Panc1 (cell line): Measurements from ENCODE around the gene TINAGL1. TPM values are rescaled to one million over a fixed set of nuclear protein-coding genes. Genes with fewer than 3 reads are reported as not detected.

Source experiments
- ATAC-seq: fragments of 200-7000 bp; cut with Tn5 transposase; 2 replicates; pipeline ENCODE4 v1.9.1; 2020; ENCODE audit warnings: mild to moderate bottlenecking, moderate library complexity
- BruUV-seq: library from RNA; stranded (reverse); fragments of 400-500 nt; replicated peaks from 2 replicates; lab custom pipeline; 2021; lab: Mats Ljungman, UMichigan
- CTCF ChIA-PET: fragments of 300-600 bp; sonication (Branson Sonifier 250); formaldehyde crosslinking; loops from one replicate; lab custom pipeline; 2022; ENCODE audit warnings: antibody characterized with exemption; lab: Charles Lee
- POLR2A ChIA-PET: fragments of 300-600 bp; sonication (Branson Sonifier 250); formaldehyde crosslinking; loops from one replicate; lab custom pipeline; 2022; ENCODE audit warnings: antibody characterized with exemption; lab: Charles Lee
- DNase-seq: peaks from one replicate; pipeline ENCODE4 v3.0.0-alpha.2; 2010; ENCODE audit warnings: low read depth, low spot score
- H3K27ac ChIP-seq: 2 replicates; pipeline ENCODE4 v1.5.1; 2011; ENCODE audit warnings: mild to moderate bottlenecking, low read length, inconsistent platforms
- H3K27me3 ChIP-seq: fragments of 200-500 bp; sonication (Bioruptor generic); 2 replicates; pipeline ENCODE4 v1.6.0; 2014; ENCODE audit warnings: low read length, inconsistent platforms; ENCODE audit not compliant: control insufficient read depth, insufficient read depth
- H3K36me3 ChIP-seq: fragments of 200-500 bp; sonication (Bioruptor generic); 2 replicates; pipeline ENCODE4 v1.5.1; 2014; ENCODE audit warnings: inconsistent platforms, mild to moderate bottlenecking, low read length, moderate library complexity; ENCODE audit not compliant: control insufficient read depth, insufficient read depth
- H3K4me1 ChIP-seq: 2 replicates; pipeline ENCODE4 v1.5.1; 2011; ENCODE audit warnings: inconsistent platforms, mild to moderate bottlenecking, low read length, moderate library complexity; ENCODE audit not compliant: control insufficient read depth, insufficient read depth
- H3K4me3 ChIP-seq, 2 experiments: 2 replicates each; pipeline ENCODE4 v1.5.1; 2011 to 2012; ENCODE audit warnings: low read depth in 2 of 2, low read length in 2 of 2, mild to moderate bottlenecking in 2 of 2, inconsistent platforms in 1 of 2, moderate library complexity in 1 of 2
- H3K9me3 ChIP-seq: fragments of 200-500 bp; sonication (Bioruptor generic); 2 replicates; pipeline ENCODE4 v1.5.1; 2014; ENCODE audit warnings: low read depth, mild to moderate bottlenecking, inconsistent platforms, low read length, moderate library complexity; ENCODE audit not compliant: control insufficient read depth, insufficient read depth
- CTCF ChIP-seq: fragments of 450-650 bp; IDR thresholded peaks from 2 replicates; pipeline ENCODE4 v1.5.1; 2017; ENCODE audit warnings: mild to moderate bottlenecking
- POLR2AphosphoS5 ChIP-seq: IDR thresholded peaks from 2 replicates; pipeline ENCODE4 v1.6.1; 2012; ENCODE audit warnings: mild to moderate bottlenecking, low read depth, low read length, moderate library complexity
- REST ChIP-seq, 2 experiments: IDR thresholded peaks; 2 replicates each; pipeline ENCODE4 v1.6.1; 2011 to 2012; ENCODE audit warnings: low read depth in 2 of 2, control low read depth in 1 of 2, low read length in 1 of 2, mild to moderate bottlenecking in 1 of 2, moderate library complexity in 1 of 2; ENCODE audit not compliant: insufficient read depth in 1 of 2
- SIN3A ChIP-seq: IDR thresholded peaks from 2 replicates; pipeline ENCODE4 v1.6.1; 2012; ENCODE audit warnings: low read depth, mild to moderate bottlenecking, low read length, moderate library complexity, borderline replicate concordance; ENCODE audit not compliant: insufficient read depth
- TCF7L2 ChIP-seq: IDR thresholded peaks from 2 replicates; pipeline ENCODE4 v1.6.1; 2011; ENCODE audit warnings: mild to moderate bottlenecking, low read depth, low read length, inconsistent platforms
- in situ Hi-C: cut with HindIII; loops from 2 replicates; pipeline ENCODE4 v1.10.0; 2016; ENCODE audit warnings: low sequenced_read_pairs, low pct_unique_long_range_greater_than_20kb
- intact Hi-C: fragments of 100-400 bp; cut with micrococcal nuclease; formaldehyde crosslinking; loops from one replicate; pipeline ENCODE4 v1.10.0; 2022; ENCODE audit not compliant: unreplicated experiment
- total RNA-seq: library from RNA; stranded (reverse); gene quantifications from one replicate; pipeline ENCODE4 v1.2.1, GENCODE V29; 2021; ENCODE audit not compliant: unreplicated experiment

The TINAGL1 gene
- total RNA-seq, 1 experiment from 2014 or later, result 6.1 TPM

GRCh38 chr1:31575369-31576140 lies 760 bp upstream of the TINAGL1 start:
- intact Hi-C loops (no loop called here), in situ Hi-C loops (no loop called here)
- H3K9me3 ChIP-seq, result no peaks in the 10 kb centered on the region
- peak; percentile 70 for TF ChIP-seq TCF7L2
- TF ChIP-seq REST (IDR thresholded peaks at IDR 0.05; ENCODE audit: insufficient read depth in 1 of 2, low read depth in 2 of 2, low read length in 1 of 2), result no peak
- peaks cover 4% of the 10 kb centered on the region; the same call in 1 of the 2 replicates for H3K36me3 ChIP-seq
- no TSS peak for BruUV-seq
- ChIA-PET CTCF (interaction anchor here (0.8 to 1.2 kb wide), 2 partner anchors 12 to 132 kb away, joined by 3 read pairs; no protein-coding TSS in a partner anchor), POLR2A (no interaction called here)
- peak overlapping the region; percentile 75 for H3K27ac ChIP-seq
- DNase-seq (no peak), ATAC-seq (peak; percentile 54)
- H3K27me3 ChIP-seq, result no peaks in the 10 kb centered on the region
- H3K4me3 ChIP-seq, result no peak overlapping the region; a peak in 1 of 4 replicates
- H3K4me1 ChIP-seq, result peaks cover 54% of the 10 kb centered on the region

GRCh38 chr1:31576743-31577455 lies 584 bp downstream of the TINAGL1 start:
- ATAC-seq (no peak), DNase-seq (no peak)
- CTCF ChIA-PET, result interaction anchor here (0.6 kb wide), 1 partner anchor 14 kb away, joined by 4 read pairs; no protein-coding TSS in a partner anchor
- in situ Hi-C loops, result no loop called here
- Histone ChIP-seq H3K9me3 (no peaks in the 10 kb centered on the region), H3K4me3 (peak overlapping the region; percentile 32 to 34), H3K27me3 (no peaks in the 10 kb centered on the region), H3K27ac (peak overlapping the region; percentile 68), H3K4me1 (peaks cover 62% of the 10 kb centered on the region), H3K36me3 (peaks cover 4% of the 10 kb centered on the region; the same call in 1 of the 2 replicates)
- BruUV-seq, result no TSS peak
- POLR2A ChIA-PET, result no interaction called here
- intact Hi-C loops, result no loop called here
- TF ChIP-seq CTCF (no peak), SIN3A (no peak), POLR2AphosphoS5 (no peak), TCF7L2 (no peak), REST (IDR thresholded peaks at IDR 0.05; ENCODE audit: insufficient read depth in 1 of 2, low read depth in 2 of 2, low read length in 1 of 2) (no peak)
